Measurements from ENCODE around the gene FBXL4.
"Not testable (repeated sequence)": the region's sequence is repeated elsewhere in the genome, so short reads cannot be mapped to it uniquely, and the experiment has no call there.

FBXL4 gene

GRCh38 chr6:98945311-98946115 is 2.2 kb downstream of the FBXL4 start:
- DNase-seq (ENCODE audit: low spot score), result peak; percentile 3

- peak; percentile 12 for DNase-seq (ENCODE audit: low spot score)
These were observed 3.1 kb downstream of the FBXL4 start for GRCh38 chr6:98944598-98945081.

- DNase-seq (ENCODE audit: low spot score), result no peak
These were observed 3.6 kb downstream of the FBXL4 start for GRCh38 chr6:98944168-98944567.

- no peak for DNase-seq (ENCODE audit: low spot score)
These were observed 5.4 kb downstream of the FBXL4 start for GRCh38 chr6:98942263-98942803.

- no peak for DNase-seq (ENCODE audit: low spot score)
These were observed 6.4 kb downstream of the FBXL4 start for GRCh38 chr6:98941319-98941718.

- no peak for DNase-seq (ENCODE audit: low spot score)
These were observed 10.4 kb downstream of the FBXL4 start for GRCh38 chr6:98937351-98937750.

GRCh38 chr6:98932381-98932780 is 15.4 kb downstream of the FBXL4 start:
- no peak for DNase-seq (ENCODE audit: low spot score)

GRCh38 chr6:98931696-98932095 is 16.1 kb downstream of the FBXL4 start:
- DNase-seq (ENCODE audit: low spot score), result peak; percentile 8

GRCh38 chr6:98929498-98930060 is 18.2 kb downstream of the FBXL4 start:
- DNase-seq (ENCODE audit: low spot score), result no peak

GRCh38 chr6:98928688-98929087 is 19.1 kb downstream of the FBXL4 start:
- no peak for DNase-seq (ENCODE audit: low spot score)

- no peak for DNase-seq (ENCODE audit: low spot score)
These were observed 20.2 kb downstream of the FBXL4 start for GRCh38 chr6:98927534-98927933.

GRCh38 chr6:98925831-98926230 is 21.9 kb downstream of the FBXL4 start:
- DNase-seq (ENCODE audit: low spot score), result no peak

GRCh38 chr6:98924647-98925046 is 23.1 kb downstream of the FBXL4 start:
- no peak for DNase-seq (ENCODE audit: low spot score)

- DNase-seq (ENCODE audit: low spot score), result no peak
These were observed 26.8 kb downstream of the FBXL4 start for GRCh38 chr6:98920904-98921431.

GRCh38 chr6:98910946-98911345 is 36.8 kb downstream of the FBXL4 start:
- not testable (repeated sequence) for DNase-seq (ENCODE audit: low spot score)

GRCh38 chr6:98909236-98909635 is 38.5 kb downstream of the FBXL4 start:
- no peak for DNase-seq (ENCODE audit: low spot score)

- DNase-seq (ENCODE audit: low spot score), result not testable (repeated sequence)
These were observed 41.4 kb downstream of the FBXL4 start for GRCh38 chr6:98906342-98906741.

GRCh38 chr6:98905759-98906158 is 42.0 kb downstream of the FBXL4 start:
- DNase-seq (ENCODE audit: low spot score), result no peak

GRCh38 chr6:98904096-98904495 is 43.6 kb downstream of the FBXL4 start:
- DNase-seq (ENCODE audit: low spot score), result peak; percentile 3

- no peak for DNase-seq (ENCODE audit: low spot score)
These were observed 47.0 kb downstream of the FBXL4 start for GRCh38 chr6:98900706-98901105.

- no peak for DNase-seq (ENCODE audit: low spot score)
These were observed 52.9 kb downstream of the FBXL4 start for GRCh38 chr6:98894810-98895209.

GRCh38 chr6:98887650-98888049 is 60.1 kb downstream of the FBXL4 start:
- no peak for DNase-seq (ENCODE audit: low spot score)

GRCh38 chr6:98885330-98885729 is 62.4 kb downstream of the FBXL4 start:
- no peak for DNase-seq (ENCODE audit: low spot score)

Measured in globus pallidus (tissue), 1 donor.